Stomach (tissue), 9 donors: Measurements from ENCODE around the gene PCDHGA11. TPM values are rescaled to one million over a fixed set of nuclear protein-coding genes. Genes with fewer than 3 reads are reported as not detected.
"Not testable (repeated sequence)": the region's sequence is repeated elsewhere in the genome, so short reads cannot be mapped to it uniquely, and the experiment has no call there.

Experiments used
- DNase-seq, 2 donors: peaks; one replicate each; pipeline versions ENCODE4 v3.0.0 to v3.0.0-alpha.2; 2013 to 2019
- H3K27ac ChIP-seq, 5 donors: fragments of 200-600 bp in 4 of 5; sonication (generic) in 4 of 5; one replicate each; pipeline ENCODE4 v1.5.1; 2013 to 2019; ENCODE audit warnings: mild to moderate bottlenecking in 1 of 5, moderate library complexity in 1 of 5
- H3K27me3 ChIP-seq, 3 donors: fragments of 200-600 bp; sonication (generic); one replicate each; pipeline ENCODE4 v1.5.1; 2017 to 2019; ENCODE audit warnings: mixed run types in 1 of 3
- H3K36me3 ChIP-seq, 4 donors: fragments of 200-600 bp; sonication (generic); 1 replicate in 3 of 4; 2 replicates in 1 of 4; pipeline ENCODE4 v1.5.1; 2016 to 2019
- H3K4me1 ChIP-seq, 4 donors: fragments of 200-600 bp; sonication (generic); one replicate each; pipeline ENCODE4 v1.5.1; 2016 to 2019
- H3K4me3 ChIP-seq, 4 donors: fragments of 200-600 bp; sonication (generic) in 3 of 4; one replicate each; pipeline ENCODE4 v1.5.1; 2016 to 2019; ENCODE audit warnings: mild to moderate bottlenecking in 1 of 4
- H3K9me3 ChIP-seq, 4 donors: fragments of 200-600 bp; sonication (generic); one replicate each; pipeline ENCODE4 v1.5.1; 2016 to 2019
- EP300 ChIP-seq: sonication (generic); formaldehyde crosslinking; IDR thresholded peaks from one replicate; pipeline ENCODE4 v1.6.1; 2017; ENCODE audit warnings: antibody characterized with exemption
- POLR2A ChIP-seq, 4 donors: fragments of 450-650 bp; IDR thresholded peaks; one replicate each; pipeline ENCODE4 v1.6.1; 2016; ENCODE audit warnings: antibody characterized with exemption in 4 of 4, control low read depth in 2 of 4, mild to moderate bottlenecking in 1 of 4, moderate library complexity in 1 of 4
- POLR2AphosphoS5 ChIP-seq, 3 donors: sonication (generic); formaldehyde crosslinking; IDR thresholded peaks; one replicate each; pipeline ENCODE4 v1.6.1; 2016; ENCODE audit warnings: antibody characterized with exemption in 3 of 3
- WGBS, 5 donors: extraction: QIAGEN DNeasy Blood & Tissue Kit in 3 of 5; methylation state at CpG; one replicate each; pipeline versions ENCODE4 v1.1.5 to v1.1.7; 2013 to 2018; 5-methylcytosine and 5-hydroxymethylcytosine counted together
- intact Hi-C: fragments of 100-400 bp; cut with DNase I; formaldehyde crosslinking; loops from one replicate; pipeline ENCODE4 v1.15.1; 2023; ENCODE audit warnings: low total_unique reads
- polyA plus RNA-seq, 3 donors: library from polyadenylated mRNA; stranded (reverse); fragments of 200-250 nt; gene quantifications; one replicate each; pipeline ENCODE4 v1.2.3, GENCODE V29; 2013
- total RNA-seq, 5 donors: library from RNA; depleted of rRNA; stranded (reverse); fragments of >200 nt; gene quantifications; one replicate each; pipeline versions ENCODE4 v1.1.0 to v1.2.3, GENCODE V29; 2014 to 2016
- TF ChIP-seq, protein P1 (sequence below), 7 experiments: fragments of 450-650 bp in 4 of 7; fragments of 200-600 bp in 3 of 7; sonication (generic) in 3 of 7; IDR thresholded peaks; one replicate each; pipeline ENCODE4 v1.5.1; 2016 to 2019; ENCODE audit warnings: antibody characterized with exemption in 7 of 7, control low read depth in 2 of 7, mild to moderate bottlenecking in 1 of 7
- donor health status: healthy with polysubstance abuse.
- donor health status: Bipolar disorder and iron deficiency.
- donor health status: healthy.

The PCDHGA11 gene
- total and polyA plus RNA-seq, 8 donors: 0.25 to 15.2 (median 0.89) TPM

DNA sequence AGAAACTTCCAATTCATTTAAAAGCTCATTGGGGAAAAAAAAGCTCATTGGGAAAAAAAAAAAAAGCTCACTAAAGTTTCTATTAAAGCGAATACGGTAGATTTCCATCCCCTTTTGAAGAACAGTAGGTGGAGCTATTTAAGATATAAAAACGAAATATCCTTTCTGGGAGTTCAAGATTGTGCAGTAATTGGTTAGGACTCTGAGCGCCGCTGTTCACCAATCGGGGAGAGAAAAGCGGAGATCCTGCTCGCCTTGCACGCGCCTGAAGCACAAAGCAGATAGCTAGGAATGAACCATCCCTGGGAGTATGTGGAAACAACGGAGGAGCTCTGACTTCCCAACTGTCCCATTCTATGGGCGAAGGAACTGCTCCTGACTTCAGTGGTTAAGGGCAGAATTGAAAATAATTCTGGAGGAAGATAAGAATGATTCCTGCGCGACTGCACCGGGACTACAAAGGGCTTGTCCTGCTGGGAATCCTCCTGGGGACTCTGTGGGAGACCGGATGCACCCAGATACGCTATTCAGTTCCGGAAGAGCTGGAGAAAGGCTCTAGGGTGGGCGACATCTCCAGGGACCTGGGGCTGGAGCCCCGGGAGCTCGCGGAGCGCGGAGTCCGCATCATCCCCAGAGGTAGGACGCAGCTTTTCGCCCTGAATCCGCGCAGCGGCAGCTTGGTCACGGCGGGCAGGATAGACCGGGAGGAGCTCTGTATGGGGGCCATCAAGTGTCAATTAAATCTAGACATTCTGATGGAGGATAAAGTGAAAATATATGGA lies 9.7 kb downstream of the PCDHGA11 start, which contains the start of gene PCDHGA12:
Gene PCDHGA12 (plus strand): TSS at position 176 of the 782 bp plus-strand sequence. CDS start 253 bp downstream, at position 429.
- peaks cover 0 to 24% (median 8%) of the 10 kb centered on the region in 4 donors for H3K36me3 ChIP-seq
- TF ChIP-seq, protein P1, sequence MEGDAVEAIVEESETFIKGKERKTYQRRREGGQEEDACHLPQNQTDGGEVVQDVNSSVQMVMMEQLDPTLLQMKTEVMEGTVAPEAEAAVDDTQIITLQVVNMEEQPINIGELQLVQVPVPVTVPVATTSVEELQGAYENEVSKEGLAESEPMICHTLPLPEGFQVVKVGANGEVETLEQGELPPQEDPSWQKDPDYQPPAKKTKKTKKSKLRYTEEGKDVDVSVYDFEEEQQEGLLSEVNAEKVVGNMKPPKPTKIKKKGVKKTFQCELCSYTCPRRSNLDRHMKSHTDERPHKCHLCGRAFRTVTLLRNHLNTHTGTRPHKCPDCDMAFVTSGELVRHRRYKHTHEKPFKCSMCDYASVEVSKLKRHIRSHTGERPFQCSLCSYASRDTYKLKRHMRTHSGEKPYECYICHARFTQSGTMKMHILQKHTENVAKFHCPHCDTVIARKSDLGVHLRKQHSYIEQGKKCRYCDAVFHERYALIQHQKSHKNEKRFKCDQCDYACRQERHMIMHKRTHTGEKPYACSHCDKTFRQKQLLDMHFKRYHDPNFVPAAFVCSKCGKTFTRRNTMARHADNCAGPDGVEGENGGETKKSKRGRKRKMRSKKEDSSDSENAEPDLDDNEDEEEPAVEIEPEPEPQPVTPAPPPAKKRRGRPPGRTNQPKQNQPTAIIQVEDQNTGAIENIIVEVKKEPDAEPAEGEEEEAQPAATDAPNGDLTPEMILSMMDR (IDR thresholded peaks at IDR 0.05): no peak
- no peak for TF ChIP-seq EP300
- TF ChIP-seq POLR2A (IDR thresholded peaks at IDR 0.05): no peak
- no peak for TF ChIP-seq POLR2AphosphoS5 (IDR thresholded peaks at IDR 0.05)
- 10 to 20% (median 13%) methylated on average over 33 of the region's 33 CpGs for WGBS, 5 donors
- H3K9me3 ChIP-seq: peaks cover 64 to 100% (median 97%) of the 10 kb centered on the region in 4 donors
- H3K27me3 ChIP-seq: peaks cover 0 to 71% (median 12%) of the 10 kb centered on the region in 3 donors
- H3K4me1 ChIP-seq: peaks cover 0 to 10% (median 0%) of the 10 kb centered on the region in 4 donors
- intact Hi-C loops: no loop called here
- H3K4me3 ChIP-seq: peak within 1 kb of the TSS; percentile 20 to 34 (median 29)
- no peak within 1 kb of the TSS for H3K27ac ChIP-seq
- peak in 1 of 2 donors; percentile 54 for DNase-seq

DNA sequence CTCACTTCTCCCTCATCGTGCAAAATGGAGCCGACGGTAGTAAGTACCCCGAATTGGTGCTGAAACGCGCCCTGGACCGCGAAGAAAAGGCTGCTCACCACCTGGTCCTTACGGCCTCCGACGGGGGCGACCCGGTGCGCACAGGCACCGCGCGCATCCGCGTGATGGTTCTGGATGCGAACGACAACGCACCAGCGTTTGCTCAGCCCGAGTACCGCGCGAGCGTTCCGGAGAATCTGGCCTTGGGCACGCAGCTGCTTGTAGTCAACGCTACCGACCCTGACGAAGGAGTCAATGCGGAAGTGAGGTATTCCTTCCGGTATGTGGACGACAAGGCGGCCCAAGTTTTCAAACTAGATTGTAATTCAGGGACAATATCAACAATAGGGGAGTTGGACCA lies 10.4 kb downstream of the PCDHGA11 start:
- peak in 1 of 2 donors; percentile 13 for DNase-seq
- intact Hi-C loops: no loop called here
- Histone ChIP-seq H3K27me3 (peaks cover 0 to 64% (median 12%) of the 10 kb centered on the region in 3 donors), H3K9me3 (peaks cover 58 to 100% (median 94%) of the 10 kb centered on the region in 4 donors), H3K36me3 (peaks cover 0 to 16% (median 6%) of the 10 kb centered on the region in 4 donors), H3K4me1 (peaks cover 0 to 10% (median 0%) of the 10 kb centered on the region in 4 donors), H3K4me3 (peak overlapping the region; percentile 20 to 34 (median 29)), H3K27ac (no peak overlapping the region)
- WGBS, 5 donors: 18 to 26% (median 20%) methylated on average over 12 to 37 of the region's 37 CpGs
- TF ChIP-seq EP300 (no peak), POLR2AphosphoS5 (IDR thresholded peaks at IDR 0.05) (no peak), POLR2A (IDR thresholded peaks at IDR 0.05) (no peak)
- TF ChIP-seq, protein P1 (IDR thresholded peaks at IDR 0.05): no peak

DNA sequence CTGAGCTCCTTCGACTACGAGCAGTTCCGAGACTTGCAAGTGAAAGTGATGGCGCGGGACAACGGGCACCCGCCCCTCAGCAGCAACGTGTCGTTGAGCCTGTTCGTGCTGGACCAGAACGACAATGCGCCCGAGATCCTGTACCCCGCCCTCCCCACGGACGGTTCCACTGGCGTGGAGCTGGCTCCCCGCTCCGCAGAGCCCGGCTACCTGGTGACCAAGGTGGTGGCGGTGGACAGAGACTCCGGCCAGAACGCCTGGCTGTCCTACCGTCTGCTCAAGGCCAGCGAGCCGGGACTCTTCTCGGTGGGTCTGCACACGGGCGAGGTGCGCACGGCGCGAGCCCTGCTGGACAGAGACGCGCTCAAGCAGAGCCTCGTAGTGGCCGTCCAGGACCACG lies 11.5 kb downstream of the PCDHGA11 start:
- 23 to 33% (median 30%) methylated on average over 8 to 38 of the region's 38 CpGs for WGBS, 5 donors
- Histone ChIP-seq H3K36me3 (peaks cover 0 to 14% (median 4%) of the 10 kb centered on the region in 4 donors), H3K4me1 (peaks cover 0 to 10% (median 0%) of the 10 kb centered on the region in 4 donors), H3K27me3 (peaks cover 0 to 56% (median 12%) of the 10 kb centered on the region in 3 donors), H3K9me3 (peaks cover 48 to 99% (median 89%) of the 10 kb centered on the region in 4 donors)
- DNase-seq, H3K4me3 ChIP-seq, H3K27ac ChIP-seq, intact Hi-C loops: not testable (repeated sequence)

DNA sequence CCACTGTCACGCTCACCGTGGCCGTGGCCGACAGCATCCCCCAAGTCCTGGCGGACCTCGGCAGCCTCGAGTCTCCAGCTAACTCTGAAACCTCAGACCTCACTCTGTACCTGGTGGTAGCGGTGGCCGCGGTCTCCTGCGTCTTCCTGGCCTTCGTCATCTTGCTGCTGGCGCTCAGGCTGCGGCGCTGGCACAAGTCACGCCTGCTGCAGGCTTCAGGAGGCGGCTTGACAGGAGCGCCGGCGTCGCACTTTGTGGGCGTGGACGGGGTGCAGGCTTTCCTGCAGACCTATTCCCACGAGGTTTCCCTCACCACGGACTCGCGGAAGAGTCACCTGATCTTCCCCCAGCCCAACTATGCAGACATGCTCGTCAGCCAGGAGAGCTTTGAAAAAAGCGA lies 11.9 kb downstream of the PCDHGA11 start:
- peaks cover 44 to 99% (median 87%) of the 10 kb centered on the region in 4 donors for H3K9me3 ChIP-seq
- WGBS, 5 donors: 16 to 31% (median 24%) methylated on average over 22 to 29 of the region's 29 CpGs
- peaks cover 0 to 13% (median 4%) of the 10 kb centered on the region in 4 donors for H3K36me3 ChIP-seq
- peaks cover 0 to 10% (median 0%) of the 10 kb centered on the region in 4 donors for H3K4me1 ChIP-seq
- peaks cover 0 to 52% (median 12%) of the 10 kb centered on the region in 3 donors for H3K27me3 ChIP-seq
- DNase-seq, H3K4me3 ChIP-seq, intact Hi-C loops, H3K27ac ChIP-seq: not testable (repeated sequence)

DNA sequence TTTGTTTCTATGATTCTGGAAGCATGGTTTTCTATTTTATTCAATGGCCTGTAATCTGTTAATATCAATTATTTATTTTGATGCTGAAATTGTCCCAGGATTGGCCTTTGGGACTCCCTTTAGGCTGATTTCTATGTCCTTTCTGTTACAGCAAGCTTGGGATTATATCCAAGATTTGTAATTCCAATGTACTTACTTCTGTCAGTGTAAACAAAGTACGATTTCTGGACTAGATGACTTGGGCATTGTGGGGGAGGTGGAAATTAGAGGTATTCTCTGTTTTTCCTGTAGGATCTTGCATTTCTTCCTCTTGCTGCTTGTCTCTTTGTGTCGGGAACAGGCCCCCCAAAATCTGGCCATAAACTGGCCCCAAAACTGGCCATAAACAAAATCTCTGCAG lies 13.2 kb downstream of the PCDHGA11 start:
- no peak overlapping the region for H3K27ac ChIP-seq
- H3K4me3 ChIP-seq: no peak overlapping the region
- H3K36me3 ChIP-seq: peaks cover 0 to 10% (median 2%) of the 10 kb centered on the region in 4 donors
- H3K27me3 ChIP-seq: peaks cover 0 to 39% (median 12%) of the 10 kb centered on the region in 3 donors
- DNase-seq: no peak
- intact Hi-C loops: no loop called here
- peaks cover 0 to 10% (median 0%) of the 10 kb centered on the region in 4 donors for H3K4me1 ChIP-seq
- TF ChIP-seq EP300 (no peak), POLR2A (IDR thresholded peaks at IDR 0.05) (no peak), POLR2AphosphoS5 (IDR thresholded peaks at IDR 0.05) (no peak)
- TF ChIP-seq, protein P1 (IDR thresholded peaks at IDR 0.05): no peak
- 58 to 85% (median 66%) methylated on average over 2 of the region's 2 CpGs for WGBS, 5 donors
- H3K9me3 ChIP-seq: peaks cover 40 to 96% (median 78%) of the 10 kb centered on the region in 4 donors
